GM18505 (cell line): Measurements from ENCODE around the gene SMC1B.

Experiments used
- ATAC-seq: cut with Tn5 transposase; IDR thresholded peaks from one replicate; pipeline ENCODE4 v1.9.1; 2021; ENCODE audit not compliant: unreplicated experiment
- POLR2A ChIP-seq: IDR thresholded peaks from 4 replicates; pipeline ENCODE4 v1.6.1; 2011; ENCODE audit warnings: borderline replicate concordance; ENCODE audit not compliant: insufficient read depth, insufficient read length; ENCODE audit errors: extremely low read depth

SMC1B gene

GRCh38 chr22:45413368-45414211 is at the start of gene SMC1B, which contains the start of gene RIBC2:
Gene SMC1B, minus strand, starts transcription at chr22:45413599. Its CDS starts 32 bp downstream, at chr22:45413567.
Gene RIBC2, plus strand, starts transcription at chr22:45413693. Its CDS starts 194 bp downstream, at chr22:45413887.
- no peak for ATAC-seq
- no peak for TF ChIP-seq POLR2A

- no peak for TF ChIP-seq POLR2A
- no peak for ATAC-seq
Observed at GRCh38 chr22:45462034-45462655, 48.7 kb upstream of the SMC1B start.

GRCh38 chr22:45460288-45461109 is 47.1 kb upstream of the SMC1B start:
- no peak for TF ChIP-seq POLR2A
- no peak for ATAC-seq

GRCh38 chr22:45459235-45459634 is 45.8 kb upstream of the SMC1B start:
- ATAC-seq = no peak
- TF ChIP-seq POLR2A = no peak

- no peak for TF ChIP-seq POLR2A
Observed at GRCh38 chr22:45458532-45458931, 45.1 kb upstream of the SMC1B start.

GRCh38 chr22:45456811-45457210 is 43.4 kb upstream of the SMC1B start:
- ATAC-seq = no peak
- no peak for TF ChIP-seq POLR2A

More at GRCh38 chr22:45458532-45458931, 45.1 kb upstream of the SMC1B start:
- ATAC-seq = no peak

GRCh38 chr22:45455621-45456020 is 42.2 kb upstream of the SMC1B start:
- ATAC-seq = no peak
- no peak for TF ChIP-seq POLR2A

- ATAC-seq = no peak
- no peak for TF ChIP-seq POLR2A
Observed at GRCh38 chr22:45455212-45455611, 41.8 kb upstream of the SMC1B start.

GRCh38 chr22:45454275-45454674 is 40.9 kb upstream of the SMC1B start:
- no peak for ATAC-seq
- no peak for TF ChIP-seq POLR2A

GRCh38 chr22:45453764-45454163 is 40.4 kb upstream of the SMC1B start:
- ATAC-seq = no peak
- no peak for TF ChIP-seq POLR2A

- no peak for ATAC-seq
- TF ChIP-seq POLR2A = no peak
Observed at GRCh38 chr22:45452565-45453379, 39.4 kb upstream of the SMC1B start.

GRCh38 chr22:45451972-45452371 is 38.6 kb upstream of the SMC1B start:
- ATAC-seq = no peak

More at GRCh38 chr22:45451972-45452371, 38.6 kb upstream of the SMC1B start:
- TF ChIP-seq POLR2A = no peak
